Measurements from ENCODE around the gene NAGLU. TPM values are rescaled to one million over a fixed set of nuclear protein-coding genes. Genes with fewer than 3 reads are reported as not detected.
A peak's percentile ranks its signal among the peaks of the same experiment; 100 is the strongest.

Gene NAGLU
- total RNA-seq, 1 donor from 2014 or later, result 6.2 TPM

GRCh38 chr17:42525221-42525620, 10.8 kb upstream of the NAGLU start:
- no peak overlapping the region for H3K4me2 ChIP-seq
- no peak overlapping the region for H3K4me3 ChIP-seq
- H3K9ac ChIP-seq, result no peak overlapping the region
- H3K27me3 ChIP-seq, result no peaks in the 10 kb centered on the region
- Mint-ChIP-seq H3K4me3 (no peak overlapping the region), H3K36me3 (peaks cover 12% of the 10 kb centered on the region), H3K27ac (no peak overlapping the region), H3K4me1 (peaks cover 50% of the 10 kb centered on the region), H3K27me3 (ENCODE audit: insufficient read depth, low read depth) (peaks cover 7% of the 10 kb centered on the region), H3K9me3 (no peaks in the 10 kb centered on the region)
- H3K27ac ChIP-seq, result no peak overlapping the region
- DNase-seq (ENCODE audit: low spot score), result no peak
- no peaks in the 10 kb centered on the region for H4K20me1 ChIP-seq (ENCODE audit: low read depth)
- H3K9me3 ChIP-seq (ENCODE audit: low read depth), result no peaks in the 10 kb centered on the region
- TF ChIP-seq EZH2 (IDR thresholded peaks at IDR 0.05) (no peak), EZH2phosphoT487 (IDR thresholded peaks at IDR 0.05) (no peak), CTCF (IDR thresholded peaks at IDR 0.05) (no peak)
- H3F3A ChIP-seq (ENCODE audit: low read depth), result peaks cover 5% of the 10 kb centered on the region
- peaks cover 5% of the 10 kb centered on the region for H3K4me1 ChIP-seq
- H3K79me2 ChIP-seq (ENCODE audit: low read depth), result no peaks in the 10 kb centered on the region
- H2AFZ ChIP-seq (replicated peaks), result no peak overlapping the region
- H3K36me3 ChIP-seq, result no peaks in the 10 kb centered on the region

GRCh38 chr17:42526031-42526444, 10.0 kb upstream of the NAGLU start:
- TF ChIP-seq CTCF (IDR thresholded peaks at IDR 0.05) (no peak), EZH2 (IDR thresholded peaks at IDR 0.05) (no peak), EZH2phosphoT487 (IDR thresholded peaks at IDR 0.05) (no peak)
- DNase-seq (ENCODE audit: low spot score), result no peak
- no peaks in the 10 kb centered on the region for H3F3A ChIP-seq (ENCODE audit: low read depth)
- H3K9ac ChIP-seq, result no peak overlapping the region
- H3K4me3 Mint-ChIP-seq, result no peak overlapping the region
- no peak overlapping the region for H3K27ac ChIP-seq
- no peaks in the 10 kb centered on the region for H3K9me3 Mint-ChIP-seq
- no peaks in the 10 kb centered on the region for H3K9me3 ChIP-seq (ENCODE audit: low read depth)
- H3K27me3 ChIP-seq, result peaks cover 3% of the 10 kb centered on the region
- H3K79me2 ChIP-seq (ENCODE audit: low read depth), result no peaks in the 10 kb centered on the region
- no peak overlapping the region for H3K4me2 ChIP-seq
- no peaks in the 10 kb centered on the region for H3K36me3 ChIP-seq
- no peak overlapping the region for H3K4me3 ChIP-seq
- peaks cover 48% of the 10 kb centered on the region for H3K4me1 Mint-ChIP-seq
- H3K36me3 Mint-ChIP-seq, result peaks cover 12% of the 10 kb centered on the region
- H4K20me1 ChIP-seq (ENCODE audit: low read depth), result no peaks in the 10 kb centered on the region
- H3K27me3 Mint-ChIP-seq (ENCODE audit: insufficient read depth, low read depth), result peaks cover 7% of the 10 kb centered on the region
- H3K27ac Mint-ChIP-seq, result peak overlapping the region; percentile 86
- no peaks in the 10 kb centered on the region for H3K4me1 ChIP-seq
- no peak overlapping the region for H2AFZ ChIP-seq (replicated peaks)

GRCh38 chr17:42527932-42528331, 8.1 kb upstream of the NAGLU start:
- H3K27me3 ChIP-seq, result peaks cover 21% of the 10 kb centered on the region
- H3K9me3 ChIP-seq (ENCODE audit: low read depth), result no peaks in the 10 kb centered on the region
- peaks cover 6% of the 10 kb centered on the region for H3F3A ChIP-seq (ENCODE audit: low read depth)
- TF ChIP-seq EZH2 (IDR thresholded peaks at IDR 0.05) (no peak), EZH2phosphoT487 (IDR thresholded peaks at IDR 0.05) (no peak), CTCF (IDR thresholded peaks at IDR 0.05) (no peak)
- no peak overlapping the region for H3K4me3 Mint-ChIP-seq
- no peaks in the 10 kb centered on the region for H3K4me1 ChIP-seq
- peaks cover 5% of the 10 kb centered on the region for H3K27me3 Mint-ChIP-seq (ENCODE audit: insufficient read depth, low read depth)
- peaks cover 39% of the 10 kb centered on the region for H3K4me1 Mint-ChIP-seq
- H3K36me3 Mint-ChIP-seq, result peaks cover 6% of the 10 kb centered on the region
- H3K4me2 ChIP-seq, result no peak overlapping the region
- H3K27ac ChIP-seq, result no peak overlapping the region
- no peaks in the 10 kb centered on the region for H3K36me3 ChIP-seq
- H3K9me3 Mint-ChIP-seq, result no peaks in the 10 kb centered on the region
- no peak for DNase-seq (ENCODE audit: low spot score)
- no peak overlapping the region for H3K9ac ChIP-seq
- H4K20me1 ChIP-seq (ENCODE audit: low read depth), result no peaks in the 10 kb centered on the region
- H3K27ac Mint-ChIP-seq, result no peak overlapping the region
- no peak overlapping the region for H3K4me3 ChIP-seq
- no peaks in the 10 kb centered on the region for H3K79me2 ChIP-seq (ENCODE audit: low read depth)
- H2AFZ ChIP-seq (replicated peaks), result no peak overlapping the region
